Measurements from ENCODE around the gene PHF21A. TPM values are rescaled to one million over a fixed set of nuclear protein-coding genes. Genes with fewer than 3 reads are reported as not detected.

The PHF21A gene
- total RNA-seq, 1 donor from 2014 or later = 33.7 TPM

- Mint-ChIP-seq H3K27ac (no peak overlapping the region), H3K27me3 (no peaks in the 10 kb centered on the region), H3K4me3 (no peak overlapping the region), H3K9me3 (no peaks in the 10 kb centered on the region), H3K4me1 (peaks cover 8% of the 10 kb centered on the region), H3K36me3 (ENCODE audit: low read depth) (peaks cover 23% of the 10 kb centered on the region)
- intact Hi-C loops (cut with micrococcal nuclease) = no loop called here
- DNase-seq = no peak
These were observed 70.6 kb downstream of the PHF21A start for GRCh38 chr11:46050662-46051061.

- DNase-seq = no peak
- no peaks in the 10 kb centered on the region for H3K27me3 Mint-ChIP-seq
- no peak overlapping the region for H3K27ac Mint-ChIP-seq
- H3K4me1 Mint-ChIP-seq = peaks cover 3% of the 10 kb centered on the region
- intact Hi-C loops (cut with micrococcal nuclease) = no loop called here
- H3K36me3 Mint-ChIP-seq (ENCODE audit: low read depth) = peaks cover 20% of the 10 kb centered on the region
- H3K4me3 Mint-ChIP-seq = no peak overlapping the region
- H3K9me3 Mint-ChIP-seq = no peaks in the 10 kb centered on the region
These were observed 71.2 kb downstream of the PHF21A start for GRCh38 chr11:46050003-46050461.

GRCh38 chr11:46049325-46049897 lies 71.8 kb downstream of the PHF21A start:
- H3K27ac Mint-ChIP-seq = no peak overlapping the region
- intact Hi-C loops (cut with micrococcal nuclease) = loop anchor here (5.0 kb wide), 1 partner anchor 48 kb away; no protein-coding TSS in a partner anchor
- no peak overlapping the region for H3K4me3 Mint-ChIP-seq
- no peaks in the 10 kb centered on the region for H3K27me3 Mint-ChIP-seq
- peaks cover 20% of the 10 kb centered on the region for H3K36me3 Mint-ChIP-seq (ENCODE audit: low read depth)
- no peak for DNase-seq
- H3K4me1 Mint-ChIP-seq = peaks cover 3% of the 10 kb centered on the region
- no peaks in the 10 kb centered on the region for H3K9me3 Mint-ChIP-seq

- H3K36me3 Mint-ChIP-seq (ENCODE audit: low read depth) = peaks cover 18% of the 10 kb centered on the region
- H3K27ac Mint-ChIP-seq = no peak overlapping the region
- H3K4me1 Mint-ChIP-seq = peaks cover 3% of the 10 kb centered on the region
- intact Hi-C loops (cut with micrococcal nuclease) = loop anchor here (5.0 kb wide), 1 partner anchor 49 kb away; no protein-coding TSS in a partner anchor
- H3K4me3 Mint-ChIP-seq = no peak overlapping the region
- no peak for DNase-seq
- H3K27me3 Mint-ChIP-seq = no peaks in the 10 kb centered on the region
- H3K9me3 Mint-ChIP-seq = no peaks in the 10 kb centered on the region
These were observed 73.1 kb downstream of the PHF21A start for GRCh38 chr11:46048198-46048597.

- Mint-ChIP-seq H3K4me3 (no peak overlapping the region), H3K27ac (no peak overlapping the region), H3K36me3 (ENCODE audit: low read depth) (peaks cover 18% of the 10 kb centered on the region), H3K4me1 (peaks cover 3% of the 10 kb centered on the region), H3K9me3 (no peaks in the 10 kb centered on the region), H3K27me3 (no peaks in the 10 kb centered on the region)
- DNase-seq = no peak
- intact Hi-C loops (cut with micrococcal nuclease) = loop anchor here (5.0 kb wide), 1 partner anchor 50 kb away; no protein-coding TSS in a partner anchor
These were observed 73.7 kb downstream of the PHF21A start for GRCh38 chr11:46047520-46047919.

GRCh38 chr11:46045811-46046210 lies 75.4 kb downstream of the PHF21A start:
- Mint-ChIP-seq H3K27ac (no peak overlapping the region), H3K4me1 (peaks cover 7% of the 10 kb centered on the region), H3K9me3 (no peaks in the 10 kb centered on the region), H3K4me3 (no peak overlapping the region), H3K36me3 (ENCODE audit: low read depth) (peaks cover 18% of the 10 kb centered on the region), H3K27me3 (no peaks in the 10 kb centered on the region)
- DNase-seq = no peak
- intact Hi-C loops (cut with micrococcal nuclease) = loop anchor here (5.0 kb wide), 1 partner anchor 51 kb away; no protein-coding TSS in a partner anchor

- Mint-ChIP-seq H3K27me3 (no peaks in the 10 kb centered on the region), H3K36me3 (ENCODE audit: low read depth) (peaks cover 17% of the 10 kb centered on the region), H3K4me1 (peaks cover 11% of the 10 kb centered on the region), H3K27ac (no peak overlapping the region), H3K9me3 (no peaks in the 10 kb centered on the region), H3K4me3 (no peak overlapping the region)
- intact Hi-C loops (cut with micrococcal nuclease) = no loop called here
- DNase-seq = no peak
These were observed 76.7 kb downstream of the PHF21A start for GRCh38 chr11:46044601-46045000.

GRCh38 chr11:46039990-46040389 lies 81.3 kb downstream of the PHF21A start:
- no peak overlapping the region for H3K4me3 Mint-ChIP-seq
- DNase-seq = no peak
- no peaks in the 10 kb centered on the region for H3K27me3 Mint-ChIP-seq
- no peak overlapping the region for H3K27ac Mint-ChIP-seq
- H3K9me3 Mint-ChIP-seq = no peaks in the 10 kb centered on the region
- peaks cover 12% of the 10 kb centered on the region for H3K4me1 Mint-ChIP-seq
- intact Hi-C loops (cut with micrococcal nuclease) = no loop called here
- peaks cover 2% of the 10 kb centered on the region for H3K36me3 Mint-ChIP-seq (ENCODE audit: low read depth)

GRCh38 chr11:46038529-46038928 lies 82.7 kb downstream of the PHF21A start:
- H3K4me3 Mint-ChIP-seq = no peak overlapping the region
- no peaks in the 10 kb centered on the region for H3K9me3 Mint-ChIP-seq
- intact Hi-C loops (cut with micrococcal nuclease) = no loop called here
- DNase-seq = no peak
- H3K4me1 Mint-ChIP-seq = peaks cover 12% of the 10 kb centered on the region
- peaks cover 4% of the 10 kb centered on the region for H3K36me3 Mint-ChIP-seq (ENCODE audit: low read depth)
- no peak overlapping the region for H3K27ac Mint-ChIP-seq
- no peaks in the 10 kb centered on the region for H3K27me3 Mint-ChIP-seq

- Mint-ChIP-seq H3K36me3 (ENCODE audit: low read depth) (peaks cover 4% of the 10 kb centered on the region), H3K9me3 (no peaks in the 10 kb centered on the region), H3K27ac (no peak overlapping the region), H3K27me3 (no peaks in the 10 kb centered on the region), H3K4me3 (no peak overlapping the region), H3K4me1 (peaks cover 12% of the 10 kb centered on the region)
- intact Hi-C loops (cut with micrococcal nuclease) = no loop called here
- DNase-seq = no peak
These were observed 84.3 kb downstream of the PHF21A start for GRCh38 chr11:46036969-46037368.

- Mint-ChIP-seq H3K4me3 (no peak overlapping the region), H3K4me1 (peaks cover 10% of the 10 kb centered on the region), H3K9me3 (no peaks in the 10 kb centered on the region), H3K27ac (no peak overlapping the region), H3K36me3 (ENCODE audit: low read depth) (peaks cover 4% of the 10 kb centered on the region), H3K27me3 (no peaks in the 10 kb centered on the region)
- no peak for DNase-seq
- intact Hi-C loops (cut with micrococcal nuclease) = no loop called here
These were observed 85.2 kb downstream of the PHF21A start for GRCh38 chr11:46036009-46036408.

- DNase-seq = no peak
- H3K4me3 Mint-ChIP-seq = no peak overlapping the region
- intact Hi-C loops (cut with micrococcal nuclease) = no loop called here
- no peaks in the 10 kb centered on the region for H3K9me3 Mint-ChIP-seq
- H3K27me3 Mint-ChIP-seq = no peaks in the 10 kb centered on the region
- peaks cover 3% of the 10 kb centered on the region for H3K4me1 Mint-ChIP-seq
- H3K27ac Mint-ChIP-seq = no peak overlapping the region
- H3K36me3 Mint-ChIP-seq (ENCODE audit: low read depth) = peaks cover 2% of the 10 kb centered on the region
These were observed 87.2 kb downstream of the PHF21A start for GRCh38 chr11:46034041-46034440.

GRCh38 chr11:46026606-46027293 lies 94.5 kb downstream of the PHF21A start:
- H3K4me1 Mint-ChIP-seq = no peaks in the 10 kb centered on the region
- intact Hi-C loops (cut with micrococcal nuclease) = no loop called here
- H3K27me3 Mint-ChIP-seq = no peaks in the 10 kb centered on the region
- H3K4me3 Mint-ChIP-seq = no peak overlapping the region
- H3K9me3 Mint-ChIP-seq = no peaks in the 10 kb centered on the region
- H3K36me3 Mint-ChIP-seq (ENCODE audit: low read depth) = no peaks in the 10 kb centered on the region
- no peak overlapping the region for H3K27ac Mint-ChIP-seq
- DNase-seq = no peak

- Mint-ChIP-seq H3K4me1 (no peaks in the 10 kb centered on the region), H3K27me3 (no peaks in the 10 kb centered on the region), H3K27ac (no peak overlapping the region), H3K36me3 (ENCODE audit: low read depth) (peaks cover 5% of the 10 kb centered on the region), H3K9me3 (peaks cover 5% of the 10 kb centered on the region), H3K4me3 (no peak overlapping the region)
- intact Hi-C loops (cut with micrococcal nuclease) = no loop called here
- DNase-seq = no peak
These were observed 101.1 kb downstream of the PHF21A start for GRCh38 chr11:46020084-46020599.
